Measurements from ENCODE around the gene RAB26. TPM values are rescaled to one million over a fixed set of nuclear protein-coding genes. Genes with fewer than 3 reads are reported as not detected.
"Not testable (repeated sequence)": the region's sequence is repeated elsewhere in the genome, so short reads cannot be mapped to it uniquely, and the experiment has no call there.

RAB26 gene
- total RNA-seq, 1 donor from 2014 or later: 0.20 TPM

GRCh38 chr16:2116428-2116827 is 32.0 kb upstream of the RAB26 start:
- DNase-seq (ENCODE audit: low read depth in 2 of 2): not testable (repeated sequence)

GRCh38 chr16:2117341-2117740 is 31.1 kb upstream of the RAB26 start:
- not testable (repeated sequence) for DNase-seq (ENCODE audit: low read depth in 2 of 2)

- not testable (repeated sequence) for DNase-seq (ENCODE audit: low read depth in 2 of 2)
Observed at GRCh38 chr16:2117960-2118722, 30.3 kb upstream of the RAB26 start.

- DNase-seq (ENCODE audit: low read depth in 2 of 2): peak; percentile 70 to 71
Observed at GRCh38 chr16:2121325-2121724, 27.1 kb upstream of the RAB26 start.

- no peak for DNase-seq (ENCODE audit: low read depth in 2 of 2)
Observed at GRCh38 chr16:2121853-2122252, 26.6 kb upstream of the RAB26 start.

- DNase-seq (ENCODE audit: low read depth in 2 of 2): no peak
Observed at GRCh38 chr16:2122429-2122828, 26.0 kb upstream of the RAB26 start.

GRCh38 chr16:2122934-2123683 is 25.3 kb upstream of the RAB26 start:
- not testable (repeated sequence) for DNase-seq (ENCODE audit: low read depth in 2 of 2)

- DNase-seq (ENCODE audit: low read depth in 2 of 2): not testable (repeated sequence)
Observed at GRCh38 chr16:2123706-2124376, 24.6 kb upstream of the RAB26 start.

- DNase-seq (ENCODE audit: low read depth in 2 of 2): not testable (repeated sequence)
Observed at GRCh38 chr16:2124377-2124693, 24.1 kb upstream of the RAB26 start.

- peak; percentile 77 to 79 for DNase-seq (ENCODE audit: low read depth in 2 of 2)
Observed at GRCh38 chr16:2124694-2125444, 23.6 kb upstream of the RAB26 start.

- not testable (repeated sequence) for DNase-seq (ENCODE audit: low read depth in 2 of 2)
Observed at GRCh38 chr16:2125609-2126008, 22.8 kb upstream of the RAB26 start.

GRCh38 chr16:2126161-2126743 is 22.2 kb upstream of the RAB26 start:
- DNase-seq (ENCODE audit: low read depth in 2 of 2): not testable (repeated sequence)

- DNase-seq (ENCODE audit: low read depth in 2 of 2): not testable (repeated sequence)
Observed at GRCh38 chr16:2126928-2127556, 21.4 kb upstream of the RAB26 start.

GRCh38 chr16:2127630-2128280 is 20.7 kb upstream of the RAB26 start:
- DNase-seq (ENCODE audit: low read depth in 2 of 2): peak; percentile 36 to 66

GRCh38 chr16:2129251-2129650 is 19.2 kb upstream of the RAB26 start:
- DNase-seq (ENCODE audit: low read depth in 2 of 2): not testable (repeated sequence)

- DNase-seq (ENCODE audit: low read depth in 2 of 2): not testable (repeated sequence)
Observed at GRCh38 chr16:2129890-2130447, 18.5 kb upstream of the RAB26 start.

- DNase-seq (ENCODE audit: low read depth in 2 of 2): not testable (repeated sequence)
Observed at GRCh38 chr16:2133797-2134196, 14.6 kb upstream of the RAB26 start.

GRCh38 chr16:2135071-2135470 is 13.4 kb upstream of the RAB26 start:
- DNase-seq (ENCODE audit: low read depth in 2 of 2): peak in 1 of 2 donors; percentile 15

- peak; percentile 94 to 95 for DNase-seq (ENCODE audit: low read depth in 2 of 2)
Observed at GRCh38 chr16:2135770-2136490, 12.5 kb upstream of the RAB26 start, which contains the start of gene PKD1. Gene PKD1 (minus strand): TSS chr16:2135898. CDS start chr16:2135689, 209 bp downstream.

All from lung microvascular endothelial cell (primary cell).